Measurements from ENCODE around the gene LINGO4. TPM values are rescaled to one million over a fixed set of nuclear protein-coding genes. Genes with fewer than 3 reads are reported as not detected.

Gene LINGO4
- total and polyA plus RNA-seq, 2 of the 13 experiments (the other 11 are each of a cell fraction or from before 2014, with no cell fraction given), result 0.02 to 0.05 TPM

- H2AFZ ChIP-seq (ENCODE audit: low read length), result no peak overlapping the region
- no peaks in the 10 kb centered on the region for H4K20me1 ChIP-seq (ENCODE audit: insufficient read depth, low read length)
- no TSS peak for BruUV-seq (replicated peaks)
- peaks cover 0 to 3% of the 10 kb centered on the region in 2 experiments; a peak in 3 of 5 replicates for H3K27me3 ChIP-seq (ENCODE audit: control insufficient read depth in 1 of 2, insufficient read depth in 2 of 2, low read length in 2 of 2)
- no peak overlapping the region for H3K27ac ChIP-seq (ENCODE audit: extremely low read length, insufficient read depth, low read length)
- ChIA-PET POLR2A (interaction anchor here (1.1 to 1.6 kb wide), 2 partner anchors 11 to 38 kb away, joined by 3 to 5 read pairs; partner anchors contain the start of genes C2CD4D and TDRKH), CTCF (ENCODE audit: low intra/inter-chr PET ratio, low total read pairs) (no interaction called here)
- in situ Hi-C loops (cut with HindIII; ENCODE audit: extremely low pct_ligation_motif_present, low pct_unique_long_range_greater_than_20kb) (no loop called here), intact Hi-C loops (cut with micrococcal nuclease; ENCODE audit: unreplicated experiment) (no loop called here)
- ATAC-seq (no peak), DNase-seq (ENCODE audit: low spot score) (no peak), FAIRE-seq (no peak)
- H3K79me2 ChIP-seq (ENCODE audit: insufficient read depth, low read length), result no peaks in the 10 kb centered on the region
- H3K4me1 ChIP-seq (ENCODE audit: insufficient read depth, low read length), result no peaks in the 10 kb centered on the region
- no peak overlapping the region for H3K4me3 ChIP-seq (replicated peaks in 1 of 3; ENCODE audit: insufficient read depth in 1 of 3, low read depth in 2 of 3, low read length in 3 of 3)
- WGBS (ENCODE audit: low lambda C conversion rate), result 75% methylated on average over 9 of the region's 12 CpGs
- H3K4me2 ChIP-seq (ENCODE audit: low read depth, low read length), result no peak overlapping the region; the same call in 1 of the 2 replicates
- no peaks in the 10 kb centered on the region for H3K9me3 ChIP-seq (ENCODE audit: low read length)
- TF ChIP-seq REXO4 (CRISPR knock-in tag; IDR thresholded peaks at IDR 0.05; ENCODE audit: borderline replicate concordance) (no peak), PAXIP1 (CRISPR knock-in tag; conservative IDR thresholded peaks at IDR 0.05) (no peak), SMC3 (IDR thresholded peaks at IDR 0.05; ENCODE audit: low read length) (no peak), XBP1 (CRISPR knock-in tag; IDR thresholded peaks at IDR 0.05) (no peak), ZNF605 (CRISPR knock-in tag; IDR thresholded peaks at IDR 0.05) (no peak), EHMT2 (IDR thresholded peaks at IDR 0.05; ENCODE audit: borderline replicate concordance, low read depth, low read length) (no peak), NONO (IDR thresholded peaks at IDR 0.05) (no peak), NONO (CRISPR knock-in tag; conservative IDR thresholded peaks at IDR 0.05) (no peak), BCL6 (CRISPR knock-in tag; IDR thresholded peaks at IDR 0.05) (no peak), ZNF709 (CRISPR knock-in tag; IDR thresholded peaks at IDR 0.05) (no peak), ATF7-NPFF (CRISPR knock-in tag; IDR thresholded peaks at IDR 0.05; ENCODE audit: low read depth) (no peak), POLR2AphosphoS2 (IDR thresholded peaks at IDR 0.05; ENCODE audit: low read depth, low read length) (no peak), ATF3 (CRISPR knock-in tag; IDR thresholded peaks at IDR 0.05) (no peak), GZF1 (CRISPR knock-in tag; IDR thresholded peaks at IDR 0.05) (no peak)
- TF ChIP-seq, protein P1, sequence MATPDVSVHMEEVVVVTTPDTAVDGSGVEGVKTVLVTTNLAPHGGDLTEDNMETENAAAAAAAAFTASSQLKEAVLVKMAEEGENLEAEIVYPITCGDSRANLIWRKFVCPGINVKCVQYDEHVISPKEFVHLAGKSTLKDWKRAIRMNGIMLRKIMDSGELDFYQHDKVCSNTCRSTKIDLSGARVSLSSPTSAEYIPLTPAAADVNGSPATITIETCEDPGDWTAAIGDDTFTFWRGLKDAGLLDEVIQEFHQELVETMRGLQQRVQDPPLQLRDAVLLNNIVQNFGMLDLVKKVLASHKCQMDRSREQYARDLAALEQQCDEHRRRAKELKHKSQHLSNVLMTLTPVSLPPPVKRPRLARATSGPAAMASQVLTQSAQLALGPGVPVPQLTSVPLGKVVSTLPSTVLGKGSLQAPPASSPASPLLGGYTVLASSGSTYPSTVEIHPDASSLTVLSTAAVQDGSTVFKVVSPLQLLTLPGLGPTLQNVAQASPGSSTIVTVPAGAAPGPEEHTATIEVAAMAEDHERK (CRISPR knock-in tag; IDR thresholded peaks at IDR 0.05; ENCODE audit: low read depth), result no peak
- H3K9ac ChIP-seq (ENCODE audit: insufficient read depth, low read depth, low read length), result no peak overlapping the region
- H3K36me3 ChIP-seq (replicated peaks in 1 of 2; ENCODE audit: control insufficient read depth in 1 of 2, insufficient read depth in 2 of 2, low read length in 2 of 2), result no peaks in the 10 kb centered on the region
Measured at GRCh38 chr1:151801310-151801820, 3.9 kb downstream of the LINGO4 start.

All from HepG2 (cell line).